H1 (cell line): ENCODE data around the gene P3H3. TPM values are rescaled to one million over a fixed set of nuclear protein-coding genes. Genes with fewer than 3 reads are reported as not detected.

Experiments
- CTCF ChIA-PET: fragments of 300-600 bp; sonication (Branson Sonifier 250); formaldehyde crosslinking; loops from one replicate; lab custom pipeline; 2021; ENCODE audit not compliant: partially characterized antibody; lab: Charles Lee
- POLR2A ChIA-PET: fragments of 300-600 bp; sonication (Branson Sonifier 250); formaldehyde crosslinking; loops from one replicate; lab custom pipeline; 2021; ENCODE audit warnings: inconsistent platforms; ENCODE audit not compliant: partially characterized antibody; lab: Charles Lee
- DNase-seq, 2 experiments: peaks; one replicate each; pipeline versions ENCODE4 v3.0.0 to v3.0.0-alpha.2; 2010 to 2022; ENCODE audit warnings: low spot score in 2 of 2, low read depth in 1 of 2, mixed read lengths in 1 of 2
- FAIRE-seq: peaks from 2 replicates; lab custom pipeline; 2011; peaks lifted over from hg19 to GRCh38; lab: Jason Lieb, UNC
- H2AFZ ChIP-seq: 2 replicates; pipeline ENCODE4 v1.8.1; 2012; ENCODE audit warnings: low read length, inconsistent platforms
- H2AK5ac ChIP-seq: 2 replicates; pipeline ENCODE4 v1.6.1; 2013; ENCODE audit warnings: low read depth, low read length
- H2BK120ac ChIP-seq: replicated peaks from 2 replicates; pipeline ENCODE3; 2013; ENCODE audit warnings: low read depth, low read length, inconsistent platforms
- H2BK12ac ChIP-seq: 2 replicates; pipeline ENCODE4 v1.6.1; 2013; ENCODE audit warnings: low read depth, low read length
- H2BK15ac ChIP-seq: 2 replicates; pipeline ENCODE4 v1.6.1; 2013; ENCODE audit warnings: low read length
- H2BK20ac ChIP-seq: 2 replicates; pipeline ENCODE4 v1.6.1; 2013; ENCODE audit warnings: low read length
- H2BK5ac ChIP-seq: 2 replicates; pipeline ENCODE4 v1.6.1; 2013; ENCODE audit warnings: low read depth, low read length
- H3K14ac ChIP-seq: 2 replicates; pipeline ENCODE4 v1.6.1; 2013; ENCODE audit warnings: inconsistent platforms; ENCODE audit not compliant: insufficient read length
- H3K18ac ChIP-seq: 2 replicates; pipeline ENCODE4 v1.6.1; 2013; ENCODE audit warnings: low read length; ENCODE audit errors: extremely low read depth
- H3K23ac ChIP-seq: 2 replicates; pipeline ENCODE4 v1.6.1; 2013; ENCODE audit warnings: inconsistent platforms; ENCODE audit not compliant: insufficient read length
- H3K23me2 ChIP-seq: 2 replicates; pipeline ENCODE4 v1.6.1; 2013; ENCODE audit warnings: low read depth, low read length
- H3K27ac ChIP-seq: 2 replicates; pipeline ENCODE4 v1.6.1; 2011; ENCODE audit warnings: low read depth, low read length, inconsistent platforms
- H3K27me3 ChIP-seq, 4 experiments: replicated peaks in 1 of 4; 1 replicate in 1 of 4; 2 replicates in 3 of 4; pipeline versions ENCODE4 v1.6.1 to v1.8.1; 2011 to 2013; ENCODE audit warnings: low read length in 3 of 4, mild to moderate bottlenecking in 3 of 4, inconsistent platforms in 2 of 4, mixed read lengths in 2 of 4, moderate library complexity in 1 of 4; ENCODE audit not compliant: control insufficient read depth in 3 of 4, insufficient read depth in 3 of 4; ENCODE audit errors: extremely low read depth in 1 of 4
- H3K36me3 ChIP-seq, 4 experiments: 2 replicates each; pipeline versions ENCODE4 v1.6.1 to v1.8.1; 2011 to 2013; ENCODE audit warnings: mild to moderate bottlenecking in 4 of 4, low read length in 3 of 4, moderate library complexity in 2 of 4, control low read depth in 1 of 4, inconsistent platforms in 1 of 4; ENCODE audit not compliant: insufficient read depth in 4 of 4, control insufficient read depth in 2 of 4
- H3K4ac ChIP-seq: replicated peaks from 2 replicates; pipeline ENCODE3; 2013; ENCODE audit warnings: low read length, low read depth, mixed read lengths, inconsistent platforms; ENCODE audit not compliant: insufficient read length
- H3K4me1 ChIP-seq, 4 experiments: replicated peaks in 1 of 4; 1 replicate in 1 of 4; 2 replicates in 3 of 4; pipeline versions ENCODE4 v1.6.1 to v1.8.1; 2011 to 2013; ENCODE audit warnings: low read length in 3 of 4, inconsistent platforms in 2 of 4, mixed read lengths in 1 of 4; ENCODE audit not compliant: insufficient read depth in 4 of 4, control insufficient read depth in 3 of 4
- H3K4me2 ChIP-seq, 2 experiments: 2 replicates each; pipeline versions ENCODE4 v1.6.1 to v1.8.1; 2011 to 2013; ENCODE audit warnings: low read depth in 2 of 2, low read length in 2 of 2, control low read depth in 1 of 2, inconsistent platforms in 1 of 2, mild to moderate bottlenecking in 1 of 2; ENCODE audit not compliant: insufficient read depth in 1 of 2
- H3K4me3 ChIP-seq, 4 experiments: fragments of 200-600, 300-600 bp in 1 of 4; sonication (generic), shearing (Covaris generic), sonication (Bioruptor Twin) in 1 of 4; 2 replicates each; pipeline versions ENCODE4 v1.5.1 to v1.8.1; 2011 to 2016; ENCODE audit warnings: low read length in 4 of 4, low read depth in 3 of 4, control low read depth in 2 of 4, inconsistent platforms in 2 of 4, mild to moderate bottlenecking in 2 of 4, mixed read lengths in 1 of 4, moderate library complexity in 1 of 4; ENCODE audit not compliant: insufficient read depth in 2 of 4; ENCODE audit errors: extremely low read depth in 1 of 4
- H3K56ac ChIP-seq: replicated peaks from 2 replicates; pipeline ENCODE3; 2013; ENCODE audit warnings: low read depth, mild to moderate bottlenecking, mixed read lengths, low read length, inconsistent platforms; ENCODE audit not compliant: insufficient read length
- H3K79me1 ChIP-seq: 2 replicates; pipeline ENCODE4 v1.6.1; 2013; ENCODE audit warnings: low read depth, low read length, control low read depth
- H3K79me2 ChIP-seq, 2 experiments: 2 replicates each; pipeline versions ENCODE4 v1.6.1 to v1.8.1; 2012 to 2013; ENCODE audit warnings: low read length in 2 of 2, mild to moderate bottlenecking in 2 of 2, inconsistent platforms in 1 of 2; ENCODE audit not compliant: insufficient read depth in 2 of 2, control insufficient read depth in 1 of 2
- H3K9ac ChIP-seq, 4 experiments: replicated peaks in 1 of 4; 1 replicate in 1 of 4; 2 replicates in 3 of 4; pipeline versions ENCODE4 v1.6.1 to v1.8.1; 2011 to 2013; ENCODE audit warnings: low read depth in 3 of 4, low read length in 3 of 4, control low read depth in 2 of 4, mild to moderate bottlenecking in 2 of 4, moderate library complexity in 2 of 4, inconsistent platforms in 1 of 4; ENCODE audit errors: extremely low read depth in 1 of 4
- H3K9me3 ChIP-seq, 2 experiments: 2 replicates each; pipeline versions ENCODE4 v1.6.1 to v1.8.1; 2012 to 2013; ENCODE audit warnings: mild to moderate bottlenecking in 2 of 2, moderate library complexity in 2 of 2, control low read depth in 1 of 2, inconsistent platforms in 1 of 2, low read depth in 1 of 2, low read length in 1 of 2, mixed read lengths in 1 of 2; ENCODE audit not compliant: insufficient read depth in 2 of 2
- H4K20me1 ChIP-seq, 2 experiments: replicated peaks in 1 of 2; 2 replicates each; pipeline versions ENCODE3 to v1.8.1; 2011 to 2013; ENCODE audit warnings: inconsistent platforms in 2 of 2, low read length in 2 of 2, mild to moderate bottlenecking in 1 of 2; ENCODE audit not compliant: insufficient read depth in 2 of 2, control insufficient read depth in 1 of 2
- H4K5ac ChIP-seq: 2 replicates; pipeline ENCODE4 v1.6.1; 2013; ENCODE audit warnings: low read length, low read depth, mixed read lengths, inconsistent platforms; ENCODE audit not compliant: insufficient read length
- H4K8ac ChIP-seq: 2 replicates; pipeline ENCODE4 v1.8.0; 2013; ENCODE audit warnings: mild to moderate bottlenecking, moderate library complexity, low read length, inconsistent platforms; ENCODE audit not compliant: insufficient read depth; ENCODE audit errors: extremely low read depth
- H4K91ac ChIP-seq: replicated peaks from 2 replicates; pipeline ENCODE3; 2013; ENCODE audit warnings: low read length, mixed read lengths, inconsistent platforms; ENCODE audit not compliant: insufficient read length
- EGR1 ChIP-seq: IDR thresholded peaks from 2 replicates; pipeline ENCODE4 v1.6.1; 2011; ENCODE audit warnings: low read depth, low read length, borderline replicate concordance
- GABPA ChIP-seq: IDR thresholded peaks from 2 replicates; pipeline ENCODE4 v1.6.1; 2011; ENCODE audit warnings: mild to moderate bottlenecking, low read length, moderate library complexity, borderline replicate concordance; ENCODE audit not compliant: insufficient read depth
- SUZ12 ChIP-seq: fragments of 200-600 bp; sonication (generic); IDR thresholded peaks from 2 replicates; pipeline ENCODE4 v1.6.1; 2012; ENCODE audit warnings: mild to moderate bottlenecking, inconsistent platforms, low read length, moderate library complexity, mixed read lengths
- whole genome bisulfite sequencing, 2 experiments: shearing (Covaris generic) in 1 of 2; methylation state at CpG; one replicate each; pipeline versions ENCODE4 v1.1.6 to v1.1.7; 2013 to 2015; ENCODE audit warnings: low lambda C conversion rate in 2 of 2, mixed read lengths in 2 of 2, inconsistent platforms in 1 of 2, low coverage in 1 of 2, missing lambda C conversion rate in 1 of 2; ENCODE audit not compliant: insufficient replicate concordance in 2 of 2, insufficient coverage in 1 of 2, insufficient read length in 1 of 2; ENCODE audit errors: extremely low coverage in 1 of 2, missing lambda C conversion rate in 1 of 2; 5-methylcytosine and 5-hydroxymethylcytosine counted together
- polyA plus RNA-seq, 7 experiments: library from polyadenylated mRNA; depleted of rRNA in 3 of 7; stranded (reverse) in 5 of 7; unstranded in 2 of 7; fragments of >200 nt in 5 of 7; fragments of 200-250 nt in 2 of 7; gene quantifications; 1 replicate in 5 of 7; 2 replicates in 1 of 7; 4 replicates in 1 of 7; pipeline versions ENCODE4 v1.2.1 to v1.2.3, GENCODE V29; 2011 to 2013; ENCODE audit warnings: missing spikeins in 2 of 7, mixed read lengths in 2 of 7
- total RNA-seq: library from RNA; stranded (reverse); fragmentation: NEBNext Ultra II Directional; extraction: Animal tissue kit (Norgen Biotek cat#: 25700); gene quantifications from 2 replicates; pipeline ENCODE4 v1.2.1, GENCODE V29; 2021

Gene P3H3
- total and polyA plus RNA-seq, 2 of the 8 experiments (the other 6 are each of a cell fraction or from before 2014, with no cell fraction given), result 22.9 to 43.5 TPM

- TF ChIP-seq GABPA, result no peak
- TF ChIP-seq EGR1, result no peak
- TF ChIP-seq SUZ12, result no peak
- TF ChIP-seq, all 59 proteins: peak for 0
- peak overlapping the region; percentile 53 to 94; a peak in 3 of 4 replicates for H3K4me2 ChIP-seq
- peak overlapping the region; percentile 57 for H3K56ac ChIP-seq
- FAIRE-seq (no peak), DNase-seq (no peak)
- H3K79me2 ChIP-seq, result no peaks in the 10 kb centered on the region
- H3K9me3 ChIP-seq, result peaks cover 0 to 2% of the 10 kb centered on the region in 2 experiments; a peak in 1 of 4 replicates
- peak overlapping the region; percentile 91 for H2BK120ac ChIP-seq
- H4K5ac ChIP-seq, result peak overlapping the region; percentile 55
- H3K23me2 ChIP-seq, result peaks cover 20% of the 10 kb centered on the region
- H2BK5ac ChIP-seq, result peak overlapping the region; percentile 60
- WGBS, 2 experiments, result 86 to 100% methylated on average over 7 to 20 of the region's 20 CpGs
- POLR2A ChIA-PET, result interaction anchor here (0.8 to 3.2 kb wide), 8 partner anchors 10 to 57 kb away, joined by 3 to 20 read pairs (median 4); partner anchors contain the start of genes P3H3 and PTMS
- no peaks in the 10 kb centered on the region for H3K79me1 ChIP-seq
- peaks cover 4 to 43% (median 26%) of the 10 kb centered on the region in 4 experiments for H3K4me1 ChIP-seq
- H2BK15ac ChIP-seq, result peak overlapping the region; percentile 99
- H3K4ac ChIP-seq, result peak overlapping the region; percentile 100
- peak overlapping the region; percentile 100 for H4K91ac ChIP-seq
- no peaks in the 10 kb centered on the region; a peak in 1 of 8 replicates for H3K36me3 ChIP-seq
- peak overlapping the region; percentile 41 for H3K18ac ChIP-seq
- H3K27me3 ChIP-seq, result peaks cover 0 to 6% (median 1%) of the 10 kb centered on the region in 4 experiments; a peak in 4 of 7 replicates
- peak overlapping the region; percentile 95 for H2BK12ac ChIP-seq
- peak overlapping the region in 1 of 4 experiments; percentile 46; a peak in 1 of 8 replicates for H3K4me3 ChIP-seq
- H3K27ac ChIP-seq, result no peak overlapping the region
- peaks cover 0 to 6% of the 10 kb centered on the region in 2 experiments for H4K20me1 ChIP-seq
- H2AFZ ChIP-seq, result no peak overlapping the region
- H2BK20ac ChIP-seq, result peak overlapping the region; percentile 68
- CTCF ChIA-PET, result interaction anchor here (1.4 to 23.7 kb wide), 4 partner anchors 38 to 64 kb away, joined by 3 to 532 read pairs (median 150); partner anchors contain the start of genes CD4, LAG3, MLF2 and PTMS
- H4K8ac ChIP-seq, result no peak overlapping the region; the same call in 1 of the 2 replicates
- H3K14ac ChIP-seq, result peak overlapping the region; percentile 13
- peak overlapping the region; percentile 60 for H3K23ac ChIP-seq
- H3K9ac ChIP-seq, result peak overlapping the region in 1 of 4 experiments; percentile 60; a peak in 1 of 7 replicates
- peak overlapping the region; percentile 100 for H2AK5ac ChIP-seq
Observed at GRCh38 chr12:6817662-6818157, 10.5 kb upstream of the P3H3 start.
